ENCODE measurements around the gene PRSS1.

The PRSS1 gene

DNA sequence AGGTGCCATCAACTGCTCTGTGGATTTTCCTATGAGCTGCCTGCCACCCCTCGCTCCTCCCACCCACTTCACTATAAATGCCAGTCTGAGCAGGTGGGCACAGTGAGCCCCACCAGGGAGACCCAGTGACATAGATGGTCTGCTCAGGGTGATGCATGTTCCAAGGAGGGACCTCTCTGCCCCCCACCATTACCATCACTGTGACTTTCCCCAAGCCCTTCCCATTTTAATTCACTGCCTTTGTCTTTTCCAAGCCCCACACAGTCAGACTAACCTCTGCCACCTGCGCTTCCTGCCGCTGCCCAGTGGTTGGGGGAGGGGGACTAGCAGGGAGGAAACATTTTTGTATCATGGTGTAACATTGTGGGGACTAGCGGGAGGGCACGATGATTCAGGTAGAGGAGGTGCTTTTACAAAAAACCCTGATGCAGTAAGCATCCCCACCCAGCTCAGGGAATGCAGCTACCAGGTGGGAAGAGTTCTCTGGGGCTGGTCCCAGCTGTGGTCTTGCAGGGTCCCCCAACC lies 46.1 kb downstream of the PRSS1 start:
- DNase-seq (ENCODE audit: low read depth): no peak

GRCh38 chr7:142796001-142796500 lies 46.8 kb downstream of the PRSS1 start:
- no peak for DNase-seq (ENCODE audit: low read depth)

GRCh38 chr7:142796501-142797390 lies 47.5 kb downstream of the PRSS1 start:
- DNase-seq (ENCODE audit: low read depth): no peak

DNA sequence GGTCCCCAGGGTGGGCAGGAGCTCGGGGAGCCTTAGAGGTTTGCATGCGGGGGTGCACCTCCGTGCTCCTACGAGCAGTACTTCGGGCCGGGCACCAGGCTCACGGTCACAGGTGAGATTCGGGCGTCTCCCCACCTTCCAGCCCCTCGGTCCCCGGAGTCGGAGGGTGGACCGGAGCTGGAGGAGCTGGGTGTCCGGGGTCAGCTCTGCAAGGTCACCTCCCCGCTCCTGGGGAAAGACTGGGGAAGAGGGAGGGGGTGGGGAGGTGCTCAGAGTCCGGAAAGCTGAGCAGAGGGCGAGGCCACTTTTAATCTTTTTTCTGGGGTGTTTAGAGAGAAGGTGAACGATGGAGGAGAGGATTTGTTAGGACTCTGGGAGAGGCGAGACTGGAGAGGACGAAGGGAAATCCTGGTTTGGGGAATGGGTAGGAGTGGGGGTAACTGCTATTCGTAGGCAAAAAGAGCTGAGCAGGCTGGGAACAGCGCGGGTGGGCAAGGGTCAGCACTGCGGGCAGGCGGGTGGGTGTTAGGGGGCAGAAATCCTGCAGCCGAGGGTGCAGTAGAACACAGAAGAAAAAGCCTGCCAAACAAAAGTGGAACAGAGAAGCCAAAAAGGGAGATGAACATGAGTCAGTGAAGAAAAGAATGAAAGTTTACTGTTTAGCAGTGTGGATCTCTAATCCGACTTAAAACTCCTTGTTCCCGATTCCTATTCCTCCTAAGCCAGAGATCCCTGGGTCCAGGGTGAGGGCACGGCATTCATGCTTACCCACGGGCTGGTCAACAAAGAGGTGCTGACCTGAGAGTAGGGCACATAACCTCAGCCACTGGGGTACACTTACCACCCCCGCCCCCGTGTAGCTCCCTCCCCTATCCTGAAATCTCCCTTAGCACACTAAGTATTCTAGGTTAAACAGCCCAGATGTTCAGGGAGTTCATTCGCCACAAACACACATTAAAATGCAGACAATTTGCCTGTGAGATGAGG lies 48.4 kb downstream of the PRSS1 start:
- no peak for DNase-seq (ENCODE audit: low read depth)

- no peak for DNase-seq (ENCODE audit: low read depth)
These were observed 49.5 kb downstream of the PRSS1 start for GRCh38 chr7:142798451-142799436.

DNA sequence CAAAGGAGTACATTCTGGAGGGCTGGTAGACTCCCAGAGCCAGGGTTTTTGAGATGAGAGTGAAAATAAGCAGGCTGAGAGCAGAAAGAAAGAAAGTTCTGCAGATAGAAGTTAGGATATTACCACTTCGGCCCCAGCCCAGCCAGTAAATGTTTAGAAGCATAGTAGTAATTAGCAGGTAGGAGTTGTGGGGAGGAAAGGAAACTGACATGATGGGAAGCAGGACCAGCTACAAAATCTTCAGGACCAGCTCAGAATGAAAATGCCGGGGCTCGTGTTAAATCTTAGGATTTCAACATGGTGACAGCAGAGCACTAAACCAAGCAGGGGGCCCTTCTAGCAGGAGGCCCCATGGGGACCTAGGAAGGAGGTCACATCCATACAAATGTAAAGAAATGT lies 50.2 kb downstream of the PRSS1 start:
- DNase-seq (ENCODE audit: low read depth): no peak

GRCh38 chr7:142800088-142800487 lies 50.8 kb downstream of the PRSS1 start:
- no peak for DNase-seq (ENCODE audit: low read depth)

- no peak for DNase-seq (ENCODE audit: low read depth)
These were observed 51.5 kb downstream of the PRSS1 start for GRCh38 chr7:142800699-142801260.

- DNase-seq (ENCODE audit: low read depth): no peak
These were observed 52.5 kb downstream of the PRSS1 start for GRCh38 chr7:142801601-142802295.

DNA sequence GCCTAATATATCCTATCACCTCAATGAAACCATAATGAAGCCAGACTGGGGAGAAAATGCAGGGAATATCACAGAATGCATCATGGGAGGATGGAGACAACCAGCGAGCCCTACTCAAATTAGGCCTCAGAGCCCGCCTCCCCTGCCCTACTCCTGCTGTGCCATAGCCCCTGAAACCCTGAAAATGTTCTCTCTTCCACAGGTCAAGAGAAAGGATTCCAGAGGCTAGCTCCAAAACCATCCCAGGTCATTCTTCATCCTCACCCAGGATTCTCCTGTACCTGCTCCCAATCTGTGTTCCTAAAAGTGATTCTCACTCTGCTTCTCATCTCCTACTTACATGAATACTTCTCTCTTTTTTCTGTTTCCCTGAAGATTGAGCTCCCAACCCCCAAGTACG lies 53.0 kb downstream of the PRSS1 start:
- no peak for DNase-seq (ENCODE audit: low read depth)

Measured in EH (cell line).